Mesendoderm (in vitro differentiated cells): Measurements from ENCODE around the gene SLC30A7.

Experiments used
- DNase-seq: peaks from one replicate; pipeline ENCODE4 v3.0.0; 2013
- H2AK5ac ChIP-seq: 2 replicates; pipeline ENCODE4 v1.6.1; 2013; ENCODE audit warnings: low read length, inconsistent platforms
- H2BK120ac ChIP-seq: 2 replicates; pipeline ENCODE4 v1.6.1; 2013; ENCODE audit warnings: low read depth, mild to moderate bottlenecking, low read length, moderate library complexity, mixed read lengths
- H2BK15ac ChIP-seq: replicated peaks from 2 replicates; pipeline ENCODE4 v1.6.1; 2013; ENCODE audit warnings: low read depth, mild to moderate bottlenecking, moderate library complexity
- H2BK5ac ChIP-seq: 2 replicates; pipeline ENCODE4 v1.6.1; 2013; ENCODE audit warnings: low read length, inconsistent platforms
- H3K18ac ChIP-seq: 2 replicates; pipeline ENCODE4 v1.6.1; 2013; ENCODE audit warnings: mild to moderate bottlenecking, low read length, mixed read lengths
- H3K23ac ChIP-seq: one replicate; pipeline ENCODE4 v1.6.1; 2013; ENCODE audit warnings: low read length
- H3K27ac ChIP-seq: 2 replicates; pipeline ENCODE4 v1.5.1; 2013; ENCODE audit warnings: low read depth, mild to moderate bottlenecking, inconsistent platforms, low read length, moderate library complexity
- H3K27me3 ChIP-seq: 2 replicates; pipeline ENCODE4 v1.6.1; 2013; ENCODE audit warnings: low read length, control low read depth, mild to moderate bottlenecking, inconsistent platforms; ENCODE audit not compliant: insufficient read depth, poor library complexity
- H3K36me3 ChIP-seq: 2 replicates; pipeline ENCODE4 v1.6.1; 2013; ENCODE audit warnings: low read length, inconsistent platforms; ENCODE audit not compliant: control insufficient read depth, insufficient read depth
- H3K4ac ChIP-seq: one replicate; pipeline ENCODE4 v1.6.1; 2013; ENCODE audit warnings: low read depth, mild to moderate bottlenecking, low read length, moderate library complexity
- H3K4me1 ChIP-seq: 2 replicates; pipeline ENCODE4 v1.6.1; 2013; ENCODE audit warnings: low read depth, low read length, inconsistent platforms; ENCODE audit not compliant: control insufficient read depth
- H3K4me2 ChIP-seq: 2 replicates; pipeline ENCODE4 v1.6.1; 2013; ENCODE audit warnings: low read length
- H3K4me3 ChIP-seq: 2 replicates; pipeline ENCODE4 v1.5.1; 2013; ENCODE audit warnings: mild to moderate bottlenecking, low read length
- H3K56ac ChIP-seq: one replicate; pipeline ENCODE4 v1.6.1; 2013; ENCODE audit warnings: low read length
- H3K79me1 ChIP-seq: 2 replicates; pipeline ENCODE4 v1.6.1; 2013; ENCODE audit warnings: low read length, inconsistent platforms
- H3K79me2 ChIP-seq: 2 replicates; pipeline ENCODE4 v1.6.1; 2013; ENCODE audit warnings: mild to moderate bottlenecking, low read length; ENCODE audit not compliant: control insufficient read depth, insufficient read depth
- H3K9ac ChIP-seq: 2 replicates; pipeline ENCODE4 v1.6.1; 2013; ENCODE audit warnings: low read length, inconsistent platforms
- H4K5ac ChIP-seq: one replicate; pipeline ENCODE4 v1.6.1; 2013; ENCODE audit warnings: low read length
- H4K8ac ChIP-seq: one replicate; pipeline ENCODE4 v1.6.1; 2013; ENCODE audit warnings: low read depth, mild to moderate bottlenecking, control low read depth, low read length, moderate library complexity
- WGBS: extraction: QIAGEN DNeasy Blood & Tissue Kit; methylation state at CpG from one replicate; pipeline ENCODE4 v1.1.7; 2013; ENCODE audit warnings: low lambda C conversion rate, missing lambda C conversion rate; ENCODE audit not compliant: insufficient coverage; ENCODE audit errors: extremely low coverage; 5-methylcytosine and 5-hydroxymethylcytosine counted together

SLC30A7 gene

GRCh38 chr1:100988121-100988520 is 92.2 kb downstream of the SLC30A7 start:
- Histone ChIP-seq H3K27ac (no peak overlapping the region), H2BK15ac (no peak overlapping the region)

DNA sequence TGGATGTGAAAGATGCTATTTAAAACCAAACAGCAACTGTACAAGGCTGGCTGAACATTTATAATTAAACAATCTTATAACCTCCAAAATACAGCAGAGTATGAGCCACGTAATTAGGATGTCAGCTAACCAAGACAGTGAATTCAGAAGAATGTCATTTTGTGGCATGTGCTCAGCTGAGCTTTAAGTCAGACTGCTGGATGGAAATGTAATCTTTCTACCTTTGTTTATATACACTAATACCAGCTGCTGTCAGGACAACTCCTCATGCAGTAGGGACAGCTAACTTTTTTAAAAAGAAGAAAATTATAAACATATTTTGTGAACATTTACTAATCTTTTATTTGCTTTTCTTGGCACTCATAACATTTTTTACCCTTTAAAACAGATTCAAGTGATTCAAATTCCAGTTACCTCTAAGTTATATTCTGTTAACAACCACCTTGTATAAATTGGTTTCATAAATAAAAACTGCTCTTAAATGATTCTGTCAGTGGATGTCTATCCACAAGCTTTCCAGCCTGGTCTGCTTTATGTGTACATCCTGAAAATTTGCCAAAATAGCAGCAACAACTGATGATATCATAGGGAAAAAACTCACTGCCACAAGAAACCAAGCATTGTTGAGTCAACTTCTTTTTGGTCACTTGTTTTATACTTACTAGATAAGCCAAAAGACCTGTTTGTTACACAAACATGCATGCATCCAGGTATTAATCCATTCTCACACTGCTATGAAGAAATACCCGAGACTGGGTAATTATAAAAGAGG is 93.6 kb downstream of the SLC30A7 start:
- no peaks in the 10 kb centered on the region for H3K36me3 ChIP-seq
- no peak overlapping the region for H2AK5ac ChIP-seq
- no peak overlapping the region for H3K4me3 ChIP-seq
- no peak overlapping the region for H3K23ac ChIP-seq
- H3K4ac ChIP-seq, result no peak overlapping the region
- no peak for DNase-seq
- no peaks in the 10 kb centered on the region for H3K79me2 ChIP-seq
- H3K79me1 ChIP-seq, result no peaks in the 10 kb centered on the region
- no peaks in the 10 kb centered on the region for H3K4me1 ChIP-seq
- no peaks in the 10 kb centered on the region for H3K27me3 ChIP-seq
- H4K5ac ChIP-seq, result no peak overlapping the region
- no peak overlapping the region for H2BK120ac ChIP-seq
- no peak overlapping the region for H3K18ac ChIP-seq
- no peak overlapping the region for H3K9ac ChIP-seq
- no peak overlapping the region for H3K56ac ChIP-seq
- H2BK5ac ChIP-seq, result no peak overlapping the region
- H2BK15ac ChIP-seq, result no peak overlapping the region
- H3K4me2 ChIP-seq, result no peak overlapping the region
- no peak overlapping the region for H3K27ac ChIP-seq
- H4K8ac ChIP-seq, result no peak overlapping the region
- WGBS, result no CpG with 5 or more reads among the region's 2 CpGs

More at GRCh38 chr1:100988121-100988520, 92.2 kb downstream of the SLC30A7 start:
- H3K4me1 ChIP-seq, result no peaks in the 10 kb centered on the region
- H3K79me1 ChIP-seq, result no peaks in the 10 kb centered on the region
- H2BK120ac ChIP-seq, result no peak overlapping the region
- no peak for DNase-seq
- H4K5ac ChIP-seq, result no peak overlapping the region
- H3K9ac ChIP-seq, result no peak overlapping the region
- WGBS, result no CpG with 5 or more reads among the region's 3 CpGs
- H3K79me2 ChIP-seq, result no peaks in the 10 kb centered on the region
- H4K8ac ChIP-seq, result no peak overlapping the region
- H3K36me3 ChIP-seq, result no peaks in the 10 kb centered on the region
- no peak overlapping the region for H3K4ac ChIP-seq
- H3K4me2 ChIP-seq, result no peak overlapping the region
- no peak overlapping the region for H2BK5ac ChIP-seq
- no peak overlapping the region for H2AK5ac ChIP-seq
- no peak overlapping the region for H3K23ac ChIP-seq
- H3K4me3 ChIP-seq, result no peak overlapping the region
- H3K18ac ChIP-seq, result no peak overlapping the region
- no peaks in the 10 kb centered on the region for H3K27me3 ChIP-seq
- no peak overlapping the region for H3K56ac ChIP-seq

- no peak overlapping the region for H4K5ac ChIP-seq
- H3K9ac ChIP-seq, result no peak overlapping the region
- no peak overlapping the region for H2BK5ac ChIP-seq
- H3K56ac ChIP-seq, result no peak overlapping the region
- H3K23ac ChIP-seq, result no peak overlapping the region
- H4K8ac ChIP-seq, result no peak overlapping the region
- H3K4ac ChIP-seq, result no peak overlapping the region
- no peaks in the 10 kb centered on the region for H3K4me1 ChIP-seq
- no peaks in the 10 kb centered on the region for H3K79me1 ChIP-seq
- H3K27ac ChIP-seq, result no peak overlapping the region
- no peaks in the 10 kb centered on the region for H3K79me2 ChIP-seq
- no peaks in the 10 kb centered on the region for H3K27me3 ChIP-seq
- H2BK15ac ChIP-seq, result no peak overlapping the region
- DNase-seq, result no peak
- H3K18ac ChIP-seq, result no peak overlapping the region
- no peak overlapping the region for H3K4me3 ChIP-seq
- H2AK5ac ChIP-seq, result no peak overlapping the region
- H2BK120ac ChIP-seq, result no peak overlapping the region
- H3K4me2 ChIP-seq, result no peak overlapping the region
- no CpG with 5 or more reads among the region's 4 CpGs for WGBS
- H3K36me3 ChIP-seq, result no peaks in the 10 kb centered on the region
These were observed 99.5 kb downstream of the SLC30A7 start for GRCh38 chr1:100995198-100995988.

- H4K5ac ChIP-seq, result no peak overlapping the region
- H3K4me3 ChIP-seq, result no peak overlapping the region
- no peaks in the 10 kb centered on the region for H3K79me1 ChIP-seq
- H3K9ac ChIP-seq, result no peak overlapping the region
- no peak overlapping the region for H2AK5ac ChIP-seq
- H3K4ac ChIP-seq, result no peak overlapping the region
- no peaks in the 10 kb centered on the region for H3K27me3 ChIP-seq
- H2BK120ac ChIP-seq, result no peak overlapping the region
- H3K18ac ChIP-seq, result no peak overlapping the region
- H3K27ac ChIP-seq, result no peak overlapping the region
- no peak overlapping the region for H4K8ac ChIP-seq
- no peaks in the 10 kb centered on the region for H3K79me2 ChIP-seq
- no peak overlapping the region for H3K23ac ChIP-seq
- no peak overlapping the region for H3K56ac ChIP-seq
- H3K4me2 ChIP-seq, result no peak overlapping the region
- H3K4me1 ChIP-seq, result peaks cover 4% of the 10 kb centered on the region
- DNase-seq, result no peak
- no CpG with 5 or more reads among the region's 1 CpG for WGBS
- no peak overlapping the region for H2BK15ac ChIP-seq
- H3K36me3 ChIP-seq, result peaks cover 3% of the 10 kb centered on the region
- no peak overlapping the region for H2BK5ac ChIP-seq
These were observed 102.5 kb downstream of the SLC30A7 start for GRCh38 chr1:100998426-100998825.

- Histone ChIP-seq H3K27me3 (no peaks in the 10 kb centered on the region), H3K79me2 (no peaks in the 10 kb centered on the region), H3K27ac (no peak overlapping the region), H3K4me1 (peaks cover 4% of the 10 kb centered on the region), H3K36me3 (peaks cover 3% of the 10 kb centered on the region), H3K4me3 (no peak overlapping the region), H3K79me1 (no peaks in the 10 kb centered on the region), H3K56ac (no peak overlapping the region), H3K18ac (no peak overlapping the region), H3K4ac (no peak overlapping the region), H2BK120ac (no peak overlapping the region), H2BK5ac (no peak overlapping the region), H4K5ac (no peak overlapping the region), H4K8ac (no peak overlapping the region), H2AK5ac (no peak overlapping the region), H3K4me2 (no peak overlapping the region), H3K9ac (no peak overlapping the region), H2BK15ac (no peak overlapping the region), H3K23ac (no peak overlapping the region)
- no peak for DNase-seq
- no CpG with 5 or more reads among the region's 2 CpGs for WGBS
These were observed 104.4 kb downstream of the SLC30A7 start for GRCh38 chr1:101000131-101000873.
